HepG2 (cell line): ENCODE data around the gene UBE2E1. TPM values are rescaled to one million over a fixed set of nuclear protein-coding genes. Genes with fewer than 3 reads are reported as not detected.

ENCODE experiments used
- KLF11 ChIP-seq: IDR thresholded peaks from 2 replicates; pipeline ENCODE4 v1.6.1; 2016; ENCODE audit warnings: missing compliant biosample characterization
- PRDM10 ChIP-seq: sonication (generic); formaldehyde crosslinking; IDR thresholded peaks from 2 replicates; pipeline ENCODE4 v1.4.0; 2020; ENCODE audit warnings: low read depth, missing genetic modification reagents
- TBP ChIP-seq: sonication (generic); formaldehyde crosslinking; IDR thresholded peaks from 2 replicates; pipeline ENCODE4 v1.5.0; 2020; ENCODE audit warnings: missing genetic modification reagents
- ZNF674 ChIP-seq: sonication (generic); formaldehyde crosslinking; IDR thresholded peaks from 2 replicates; pipeline ENCODE4 v1.5.0; 2020; ENCODE audit warnings: low read depth, mild to moderate bottlenecking, missing genetic modification reagents
- ZNF704 ChIP-seq: sonication (generic); formaldehyde crosslinking; IDR thresholded peaks from 2 replicates; pipeline ENCODE4 v1.8.1; 2023; ENCODE audit warnings: mild to moderate bottlenecking, inconsistent platforms, moderate library complexity, missing genetic modification reagents, borderline replicate concordance
- ZNF792 ChIP-seq: IDR thresholded peaks from 2 replicates; pipeline ENCODE4 v1.6.1; 2016
- polyA plus RNA-seq, 8 experiments: library from polyadenylated mRNA; depleted of rRNA in 3 of 8; stranded (reverse) in 7 of 8; unstranded in 1 of 8; fragments of >200 nt; fragmentation: Illumina TruSeq in 4 of 8; extraction: Trizol in 4 of 8; gene quantifications; 2 replicates each; pipeline versions ENCODE4 v1.2.1 to v1.2.3, GENCODE V29; 2011 to 2016; ENCODE audit warnings: low read depth in 4 of 8, missing spikeins in 1 of 8, mixed read lengths in 1 of 8; ENCODE audit not compliant: insufficient read depth in 1 of 8
- total RNA-seq, 5 experiments: library from RNA; depleted of rRNA; stranded (reverse); fragments of >200 nt; fragmentation: Illumina TruSeq; extraction: Trizol; gene quantifications; 2 replicates each; pipeline ENCODE4 v1.2.3, GENCODE V29; 2016; ENCODE audit warnings: low read depth in 1 of 5
- TF ChIP-seq, protein P1 (sequence below), 2 experiments: sonication (generic) in 1 of 2; formaldehyde crosslinking in 1 of 2; IDR thresholded peaks; 2 replicates each; pipeline versions ENCODE4 v1.6.1 to v1.9.0; 2014 to 2022; ENCODE audit warnings: antibody characterized with exemption in 1 of 2, borderline replicate concordance in 1 of 2, inconsistent platforms in 1 of 2, low read depth in 1 of 2, missing genetic modification reagents in 1 of 2

Gene UBE2E1
- total and polyA plus RNA-seq, 2 of the 13 experiments (the other 11 are each of a cell fraction or from before 2014, with no cell fraction given), result 55.4 to 61.8 TPM

GRCh38 chr3:23888617-23889228, 83.0 kb downstream of the UBE2E1 start (continued):
- TF ChIP-seq ZNF674 (no peak), TBP (no peak), PRDM10 (CRISPR knock-in tag) (no peak), KLF11 (CRISPR knock-in tag) (no peak), ZNF792 (no peak), ZNF704 (CRISPR knock-in tag) (no peak)
- TF ChIP-seq, protein P1, sequence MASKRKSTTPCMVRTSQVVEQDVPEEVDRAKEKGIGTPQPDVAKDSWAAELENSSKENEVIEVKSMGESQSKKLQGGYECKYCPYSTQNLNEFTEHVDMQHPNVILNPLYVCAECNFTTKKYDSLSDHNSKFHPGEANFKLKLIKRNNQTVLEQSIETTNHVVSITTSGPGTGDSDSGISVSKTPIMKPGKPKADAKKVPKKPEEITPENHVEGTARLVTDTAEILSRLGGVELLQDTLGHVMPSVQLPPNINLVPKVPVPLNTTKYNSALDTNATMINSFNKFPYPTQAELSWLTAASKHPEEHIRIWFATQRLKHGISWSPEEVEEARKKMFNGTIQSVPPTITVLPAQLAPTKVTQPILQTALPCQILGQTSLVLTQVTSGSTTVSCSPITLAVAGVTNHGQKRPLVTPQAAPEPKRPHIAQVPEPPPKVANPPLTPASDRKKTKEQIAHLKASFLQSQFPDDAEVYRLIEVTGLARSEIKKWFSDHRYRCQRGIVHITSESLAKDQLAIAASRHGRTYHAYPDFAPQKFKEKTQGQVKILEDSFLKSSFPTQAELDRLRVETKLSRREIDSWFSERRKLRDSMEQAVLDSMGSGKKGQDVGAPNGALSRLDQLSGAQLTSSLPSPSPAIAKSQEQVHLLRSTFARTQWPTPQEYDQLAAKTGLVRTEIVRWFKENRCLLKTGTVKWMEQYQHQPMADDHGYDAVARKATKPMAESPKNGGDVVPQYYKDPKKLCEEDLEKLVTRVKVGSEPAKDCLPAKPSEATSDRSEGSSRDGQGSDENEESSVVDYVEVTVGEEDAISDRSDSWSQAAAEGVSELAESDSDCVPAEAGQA (IDR thresholded peaks at IDR 0.05; ENCODE audit: low read depth), result no peak
- TF ChIP-seq, protein P1 (CRISPR knock-in tag; IDR thresholded peaks at IDR 0.05; ENCODE audit: borderline replicate concordance), result no peak
